IMR-90 (cell line): ENCODE results near the gene DPAGT1. TPM values are rescaled to one million over a fixed set of nuclear protein-coding genes. Genes with fewer than 3 reads are reported as not detected.

ENCODE experiments used
- ATAC-seq: fragments of 200-7000 bp; cut with Tn5 transposase; 2 replicates; pipeline ENCODE4 v1.9.1; 2020; ENCODE audit warnings: low read depth, mild to moderate bottlenecking, moderate library complexity
- BruUV-seq: library from RNA; stranded (reverse); fragments of 400-500 nt; replicated peaks from 2 replicates; lab custom pipeline; 2021; lab: Mats Ljungman, UMichigan
- CTCF ChIA-PET: fragments of 300-600 bp; formaldehyde crosslinking; extraction: SDS; loops from one replicate; lab custom pipeline; 2021; ENCODE audit warnings: antibody characterized with exemption; lab: Yijun Ruan, JAX
- POLR2A ChIA-PET: fragments of 300-600 bp; sonication (Branson Sonifier 250); formaldehyde crosslinking; loops from one replicate; lab custom pipeline; 2022; ENCODE audit warnings: antibody characterized with exemption; ENCODE audit not compliant: unreplicated experiment; lab: Charles Lee
- DNase-seq: peaks from one replicate; pipeline ENCODE4 v3.0.0; 2013
- H2AFZ ChIP-seq: replicated peaks from 2 replicates; pipeline ENCODE3; 2013; ENCODE audit warnings: low read length, mild to moderate bottlenecking; ENCODE audit not compliant: poor library complexity
- H2AK5ac ChIP-seq: 2 replicates; pipeline ENCODE4 v1.6.1; 2013; ENCODE audit warnings: low read depth, low read length, inconsistent platforms
- H2AK9ac ChIP-seq: replicated peaks from 2 replicates; pipeline ENCODE3; 2013; ENCODE audit warnings: mild to moderate bottlenecking, low read depth, low read length, moderate library complexity; ENCODE audit not compliant: poor library complexity
- H2BK120ac ChIP-seq: 2 replicates; pipeline ENCODE4 v1.6.1; 2013; ENCODE audit warnings: low read depth, low read length, inconsistent platforms
- H2BK15ac ChIP-seq: 3 replicates; pipeline ENCODE4 v1.6.1; 2013; ENCODE audit warnings: low read depth, low read length, inconsistent platforms
- H2BK20ac ChIP-seq: 2 replicates; pipeline ENCODE4 v1.6.1; 2013; ENCODE audit warnings: low read depth, mild to moderate bottlenecking, inconsistent platforms, low read length, moderate library complexity
- H2BK5ac ChIP-seq: 2 replicates; pipeline ENCODE4 v1.6.1; 2013; ENCODE audit warnings: mild to moderate bottlenecking, low read depth, low read length, inconsistent platforms; ENCODE audit not compliant: poor library complexity, severe bottlenecking
- H3K14ac ChIP-seq: replicated peaks from 2 replicates; pipeline ENCODE4 v1.6.1; 2013; ENCODE audit warnings: low read depth, low read length, inconsistent platforms
- H3K18ac ChIP-seq: 2 replicates; pipeline ENCODE4 v1.6.1; 2013; ENCODE audit warnings: low read depth, low read length, control low read depth
- H3K23ac ChIP-seq: 2 replicates; pipeline ENCODE4 v1.6.1; 2013; ENCODE audit warnings: low read depth, low read length, inconsistent platforms
- H3K27ac ChIP-seq: 2 replicates; pipeline ENCODE4 v1.5.1; 2013; ENCODE audit warnings: mild to moderate bottlenecking, control low read depth, low read length; ENCODE audit not compliant: insufficient read depth
- H3K27me3 ChIP-seq: 2 replicates; pipeline ENCODE4 v1.6.1; 2013; ENCODE audit warnings: low read length; ENCODE audit not compliant: control insufficient read depth, insufficient read depth
- H3K36me3 ChIP-seq: 2 replicates; pipeline ENCODE4 v1.6.1; 2013; ENCODE audit warnings: low read length, mixed read lengths; ENCODE audit not compliant: control insufficient read depth, insufficient read depth
- H3K4ac ChIP-seq: 2 replicates; pipeline ENCODE4 v1.6.1; 2013; ENCODE audit warnings: low read depth, low read length, inconsistent platforms
- H3K4me1 ChIP-seq: 2 replicates; pipeline ENCODE4 v1.6.1; 2013; ENCODE audit warnings: low read length, mixed read lengths; ENCODE audit not compliant: control insufficient read depth, insufficient read depth
- H3K4me2 ChIP-seq: 2 replicates; pipeline ENCODE4 v1.6.1; 2013; ENCODE audit warnings: low read depth, mild to moderate bottlenecking, control low read depth, low read length, moderate library complexity
- H3K4me3 ChIP-seq: 2 replicates; pipeline ENCODE4 v1.5.1; 2013; ENCODE audit warnings: low read depth, mild to moderate bottlenecking, control low read depth, low read length, moderate library complexity; ENCODE audit not compliant: insufficient read depth
- H3K56ac ChIP-seq: 2 replicates; pipeline ENCODE4 v1.6.1; 2013; ENCODE audit warnings: low read length, inconsistent platforms; ENCODE audit not compliant: insufficient read depth; ENCODE audit errors: extremely low read depth
- H3K79me1 ChIP-seq, 2 experiments: 2 replicates each; pipeline ENCODE4 v1.6.1; 2013; ENCODE audit warnings: low read length in 2 of 2, inconsistent platforms in 1 of 2, low read depth in 1 of 2
- H3K9ac ChIP-seq: 2 replicates; pipeline ENCODE4 v1.6.1; 2013; ENCODE audit warnings: low read depth, low read length, control low read depth
- H3K9me1 ChIP-seq: 2 replicates; pipeline ENCODE4 v1.6.1; 2013; ENCODE audit warnings: low read length, inconsistent platforms; ENCODE audit not compliant: insufficient read depth
- H3K9me3 ChIP-seq: 2 replicates; pipeline ENCODE4 v1.6.1; 2013; ENCODE audit warnings: low read length; ENCODE audit not compliant: control insufficient read depth, insufficient read depth
- H4K20me1 ChIP-seq: 2 replicates; pipeline ENCODE4 v1.6.1; 2013; ENCODE audit warnings: low read length, inconsistent platforms; ENCODE audit not compliant: insufficient read depth
- H4K5ac ChIP-seq: 2 replicates; pipeline ENCODE4 v1.6.1; 2013; ENCODE audit warnings: mild to moderate bottlenecking, low read depth, low read length, control low read depth
- H4K8ac ChIP-seq, 2 experiments: 2 replicates each; pipeline ENCODE4 v1.6.1; 2013; ENCODE audit warnings: low read depth in 2 of 2, low read length in 2 of 2, control low read depth in 1 of 2, inconsistent platforms in 1 of 2
- H4K91ac ChIP-seq: 2 replicates; pipeline ENCODE4 v1.6.1; 2013; ENCODE audit warnings: low read depth, low read length, inconsistent platforms; ENCODE audit not compliant: insufficient read depth
- WGBS, 2 experiments: methylation state at CpG; one replicate each; pipeline versions ENCODE4 v1.1.5 to v1.1.7; 2013; ENCODE audit warnings: missing lambda C conversion rate in 2 of 2; ENCODE audit not compliant: insufficient read length in 1 of 2; ENCODE audit errors: extremely low coverage in 2 of 2; 5-methylcytosine and 5-hydroxymethylcytosine counted together
- dilution Hi-C: fragments of 300-500 bp; cut with HindIII; formaldehyde crosslinking; loops from one replicate; pipeline ENCODE4 v1.14.3; 2018; ENCODE audit warnings: low sequenced_read_pairs; ENCODE audit not compliant: unreplicated experiment
- in situ Hi-C: fragments of 300-500 bp; cut with MboI; formaldehyde crosslinking; loops from 3 replicates; pipeline ENCODE4 v1.14.3; 2019; ENCODE audit warnings: low sequenced_read_pairs, inconsistent platforms, mixed read lengths
- intact Hi-C: fragments of 100-400 bp; cut with micrococcal nuclease; formaldehyde crosslinking; loops from 2 replicates; pipeline ENCODE4 v1.10.0; 2022
- polyA plus RNA-seq, 3 experiments: library from polyadenylated mRNA; depleted of rRNA; stranded (reverse); fragments of >200 nt; gene quantifications; 2 replicates each; pipeline ENCODE4 v1.2.3, GENCODE V29; 2012; ENCODE audit warnings: low replicate concordance in 1 of 3
- total RNA-seq: library from RNA; depleted of rRNA; stranded (reverse); fragments of >200 nt; gene quantifications from 2 replicates; pipeline ENCODE4 v1.2.3, GENCODE V29; 2012
- TF ChIP-seq, protein P1 (sequence below): fragments of 150-350 bp; IDR thresholded peaks from 2 replicates; pipeline ENCODE4 v1.6.1; 2017; ENCODE audit warnings: mild to moderate bottlenecking, antibody characterized with exemption, low read length, low read depth
- TF ChIP-seq, protein P2 (sequence below): fragments of 150-350 bp; IDR thresholded peaks from 2 replicates; pipeline ENCODE4 v1.6.1; 2016; ENCODE audit warnings: low read depth, mild to moderate bottlenecking, low read length, moderate library complexity, borderline replicate concordance

The DPAGT1 gene
- total and polyA plus RNA-seq, 2 of the 4 experiments (the other 2 are of a cell fraction), result 15.2 to 53.4 TPM

DNA sequence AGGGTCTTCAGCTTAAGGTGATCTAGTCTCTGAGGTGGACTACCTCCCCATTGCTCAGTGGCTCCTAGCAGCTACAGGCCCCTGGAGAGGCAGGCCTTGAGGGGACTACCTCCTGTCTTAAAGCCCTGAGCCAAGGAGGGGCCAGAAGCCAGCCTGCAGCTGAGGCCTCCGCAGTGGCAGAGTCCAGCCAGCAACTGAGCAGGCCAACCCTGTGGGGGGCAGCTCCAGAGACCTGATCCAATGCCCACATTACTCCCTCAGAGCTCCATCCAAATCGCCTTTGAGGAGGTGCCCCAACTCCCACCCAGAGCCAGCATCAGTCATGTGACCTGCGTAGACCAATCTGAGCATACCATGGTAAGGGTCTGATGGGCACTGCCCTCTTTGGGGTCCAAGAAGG lies 8.2 kb upstream of the DPAGT1 start:
- H2BK15ac ChIP-seq, result no peak overlapping the region
- ChIA-PET CTCF (no interaction called here), POLR2A (no interaction called here)
- H4K20me1 ChIP-seq, result peaks cover 4% of the 10 kb centered on the region; the same call in 1 of the 2 replicates
- intact Hi-C loops, result loop anchor here (10.0 kb wide), 1 partner anchor 365 kb away; no protein-coding TSS in a partner anchor
- H3K9ac ChIP-seq, result no peak overlapping the region
- dilution Hi-C loops, result no loop called here
- H3K23ac ChIP-seq, result no peak overlapping the region
- H3K14ac ChIP-seq, result no peak overlapping the region
- peaks cover 9% of the 10 kb centered on the region for H3K4me1 ChIP-seq
- no peaks in the 10 kb centered on the region for H3K9me3 ChIP-seq
- DNase-seq (no peak), ATAC-seq (no peak)
- no peak overlapping the region for H4K8ac ChIP-seq
- peaks cover 29% of the 10 kb centered on the region for H3K36me3 ChIP-seq
- TF ChIP-seq, protein P1, sequence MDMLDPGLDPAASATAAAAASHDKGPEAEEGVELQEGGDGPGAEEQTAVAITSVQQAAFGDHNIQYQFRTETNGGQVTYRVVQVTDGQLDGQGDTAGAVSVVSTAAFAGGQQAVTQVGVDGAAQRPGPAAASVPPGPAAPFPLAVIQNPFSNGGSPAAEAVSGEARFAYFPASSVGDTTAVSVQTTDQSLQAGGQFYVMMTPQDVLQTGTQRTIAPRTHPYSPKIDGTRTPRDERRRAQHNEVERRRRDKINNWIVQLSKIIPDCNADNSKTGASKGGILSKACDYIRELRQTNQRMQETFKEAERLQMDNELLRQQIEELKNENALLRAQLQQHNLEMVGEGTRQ, result 0 out of 2 replicates have a peak, but pooled peaks have one; percentile 7
- TF ChIP-seq, protein P2, sequence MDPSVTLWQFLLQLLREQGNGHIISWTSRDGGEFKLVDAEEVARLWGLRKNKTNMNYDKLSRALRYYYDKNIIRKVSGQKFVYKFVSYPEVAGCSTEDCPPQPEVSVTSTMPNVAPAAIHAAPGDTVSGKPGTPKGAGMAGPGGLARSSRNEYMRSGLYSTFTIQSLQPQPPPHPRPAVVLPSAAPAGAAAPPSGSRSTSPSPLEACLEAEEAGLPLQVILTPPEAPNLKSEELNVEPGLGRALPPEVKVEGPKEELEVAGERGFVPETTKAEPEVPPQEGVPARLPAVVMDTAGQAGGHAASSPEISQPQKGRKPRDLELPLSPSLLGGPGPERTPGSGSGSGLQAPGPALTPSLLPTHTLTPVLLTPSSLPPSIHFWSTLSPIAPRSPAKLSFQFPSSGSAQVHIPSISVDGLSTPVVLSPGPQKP, result no peak
- no peak overlapping the region for H2BK5ac ChIP-seq
- H3K27me3 ChIP-seq, result no peaks in the 10 kb centered on the region
- in situ Hi-C loops, result no loop called here
- H3K27ac ChIP-seq, result no peak overlapping the region
- no peak overlapping the region for H4K91ac ChIP-seq
- peaks cover 21 to 47% of the 10 kb centered on the region in 2 experiments for H3K79me1 ChIP-seq
- no peak overlapping the region for H3K56ac ChIP-seq
- no peak overlapping the region for H3K4ac ChIP-seq
- H3K9me1 ChIP-seq, result peaks cover 21% of the 10 kb centered on the region
- no TSS peak for BruUV-seq
- H3K4me3 ChIP-seq, result no peak overlapping the region
- H2AK5ac ChIP-seq, result no peak overlapping the region
- H2AK9ac ChIP-seq, result peak overlapping the region; percentile 21
- H3K4me2 ChIP-seq, result no peak overlapping the region
- H2BK120ac ChIP-seq, result no peak overlapping the region
- WGBS, 2 experiments, result no CpG with 5 or more reads among the region's 3 CpGs
- H4K5ac ChIP-seq, result no peak overlapping the region
- no peak overlapping the region for H3K18ac ChIP-seq
- H2AFZ ChIP-seq, result no peak overlapping the region
- no peak overlapping the region for H2BK20ac ChIP-seq
